K562 (cell line): ENCODE measurements around the gene UBALD2. TPM values are rescaled to one million over a fixed set of nuclear protein-coding genes. Genes with fewer than 3 reads are reported as not detected.

ENCODE experiments used
- ATAC-seq: fragments of 200-7000 bp; cut with Tn5 transposase; 3 replicates; pipeline ENCODE4 v1.9.1; 2020; ENCODE audit warnings: moderate library complexity
- BruUV-seq: library from RNA; stranded (reverse); fragments of 400-500 nt; replicated peaks from 2 replicates; lab custom pipeline; 2021; lab: Mats Ljungman, UMichigan
- CTCF ChIA-PET: fragments of 300-600 bp; formaldehyde crosslinking; extraction: SDS; loops from one replicate; lab custom pipeline; 2021; ENCODE audit warnings: low intra/inter-chr PET ratio; lab: Yijun Ruan, JAX
- POLR2A ChIA-PET: fragments of 300-600, 350-650 bp; sonication (Branson Sonifier 250); formaldehyde crosslinking; extraction: SDS; loops from one replicate; lab custom pipeline; 2021; ENCODE audit warnings: antibody characterized with exemption, inconsistent platforms; lab: Yijun Ruan, JAX
- DNase-seq, 4 experiments: peaks; one replicate each; pipeline versions ENCODE4 v3.0.0 to v3.0.0-alpha.2; 2011 to 2018; ENCODE audit warnings: low spot score in 3 of 4, mixed read lengths in 3 of 4; ENCODE audit errors: extremely low read depth in 1 of 4
- FAIRE-seq: peaks from 2 replicates; lab custom pipeline; 2011; peaks lifted over from hg19 to GRCh38; lab: Jason Lieb, UNC
- H2AFZ ChIP-seq: 2 replicates; pipeline ENCODE4 v1.6.0; 2011; ENCODE audit warnings: low read depth, low read length, control low read depth, inconsistent platforms
- H3K27ac ChIP-seq: fragments of 200-600 bp; 3 replicates; pipeline ENCODE4 v1.8.0; 2011; ENCODE audit warnings: low read depth, mild to moderate bottlenecking, control low read depth, inconsistent platforms, low read length, moderate library complexity, mixed read lengths; ENCODE audit errors: extremely low read depth
- H3K27me3 ChIP-seq, 2 experiments: fragments of 300-600 bp in 1 of 2; 2 replicates in 1 of 2; 3 replicates in 1 of 2; pipeline versions ENCODE4 v1.6.0 to v1.8.0; 2011; ENCODE audit warnings: inconsistent platforms in 2 of 2, low read length in 2 of 2, mild to moderate bottlenecking in 1 of 2, mixed read lengths in 1 of 2, moderate library complexity in 1 of 2; ENCODE audit not compliant: control insufficient read depth in 2 of 2, insufficient read depth in 2 of 2
- H3K36me3 ChIP-seq: fragments of 300-600 bp; 3 replicates; pipeline ENCODE4 v1.8.0; 2011; ENCODE audit warnings: mild to moderate bottlenecking, low read length, inconsistent platforms; ENCODE audit not compliant: control insufficient read depth, insufficient read depth
- H3K4me1 ChIP-seq, 2 experiments: fragments of 200-600 bp in 1 of 2; replicated peaks in 1 of 2; 2 replicates in 1 of 2; 3 replicates in 1 of 2; pipeline versions ENCODE4 v1.5.1 to v1.8.0; 2011; ENCODE audit warnings: inconsistent platforms in 2 of 2, low read length in 2 of 2, mild to moderate bottlenecking in 1 of 2, mixed read lengths in 1 of 2, moderate library complexity in 1 of 2; ENCODE audit not compliant: control insufficient read depth in 2 of 2, insufficient read depth in 2 of 2
- H3K4me2 ChIP-seq: 2 replicates; pipeline ENCODE4 v1.6.1; 2011; ENCODE audit warnings: low read length, control low read depth, inconsistent platforms, mixed read lengths; ENCODE audit not compliant: insufficient read depth
- H3K4me3 ChIP-seq: fragments of 200-600 bp; sonication (generic), shearing (Covaris generic); 2 replicates; pipeline ENCODE4 v1.5.1; 2016; ENCODE audit warnings: control low read depth, inconsistent platforms
- H3K79me2 ChIP-seq: fragments of 200-600 bp; 3 replicates; pipeline ENCODE4 v1.8.0; 2011; ENCODE audit warnings: low read length, inconsistent platforms; ENCODE audit not compliant: control insufficient read depth, insufficient read depth
- H3K9ac ChIP-seq, 2 experiments: 2 replicates each; pipeline versions ENCODE4 v1.6.0 to v1.6.1; 2011; ENCODE audit warnings: low read depth in 2 of 2, low read length in 2 of 2, control low read depth in 1 of 2, inconsistent platforms in 1 of 2, mild to moderate bottlenecking in 1 of 2, mixed read lengths in 1 of 2; ENCODE audit not compliant: insufficient read depth in 1 of 2
- H3K9me1 ChIP-seq: one replicate; pipeline ENCODE4 v1.6.0; 2011; ENCODE audit warnings: inconsistent platforms, mild to moderate bottlenecking, low read length, moderate library complexity; ENCODE audit not compliant: control insufficient read depth, insufficient read depth
- H3K9me3 ChIP-seq: replicated peaks from 2 replicates; pipeline ENCODE4 v1.5.1; 2011; ENCODE audit warnings: low read depth, low read length, inconsistent platforms; ENCODE audit not compliant: control insufficient read depth, insufficient read depth
- H4K20me1 ChIP-seq: replicated peaks from 2 replicates; pipeline ENCODE4 v1.6.1; 2011; ENCODE audit warnings: low read length, inconsistent platforms, mixed read lengths; ENCODE audit not compliant: control insufficient read depth, insufficient read depth
- ATF7 ChIP-seq: fragments of 450-650 bp; IDR thresholded peaks from 2 replicates; pipeline ENCODE4 v1.7.1; 2014; ENCODE audit warnings: mild to moderate bottlenecking, moderate library complexity
- CAMTA2 ChIP-seq: fragments of 250-450 bp; sonication (Bioruptor Pico); conservative IDR thresholded peaks from 2 replicates; pipeline ENCODE4 v1.5.1; 2022
- CBX2 ChIP-seq: fragments of 200-600 bp; sonication (generic); IDR thresholded peaks from one replicate; pipeline ENCODE4 v1.6.1; 2012; ENCODE audit warnings: mild to moderate bottlenecking, low read length, inconsistent platforms; ENCODE audit not compliant: insufficient read depth, poor library complexity, severe bottlenecking
- CCAR2 ChIP-seq: fragments of 200-400 bp; formaldehyde crosslinking; IDR thresholded peaks from 2 replicates; pipeline ENCODE4 v1.6.1; 2017; ENCODE audit warnings: mild to moderate bottlenecking, low read depth, low read length
- CHD2 ChIP-seq: IDR thresholded peaks from 2 replicates; pipeline ENCODE4 v1.6.1; 2011; ENCODE audit warnings: low read depth, low read length
- HNRNPUL1 ChIP-seq: fragments of 200-400 bp; formaldehyde crosslinking; IDR thresholded peaks from 2 replicates; pipeline ENCODE4 v1.6.1; 2017; ENCODE audit warnings: low read length
- HOXB6 ChIP-seq: fragments of 250-450 bp; sonication (Bioruptor Pico); IDR thresholded peaks from 2 replicates; pipeline ENCODE4 v1.5.1; 2022; ENCODE audit warnings: mild to moderate bottlenecking, borderline replicate concordance
- JUND ChIP-seq, 2 experiments: IDR thresholded peaks; 2 replicates in 1 of 2; 3 replicates in 1 of 2; pipeline ENCODE4 v1.6.1; 2011; ENCODE audit warnings: borderline replicate concordance in 2 of 2, low read depth in 2 of 2, low read length in 2 of 2, improper control_type of control experiment in 1 of 2, missing biosample characterization in 1 of 2, missing genetic modification characterization in 1 of 2, missing genetic modification reagents in 1 of 2
- KAT8 ChIP-seq: fragments of 450-650 bp; IDR thresholded peaks from 2 replicates; pipeline ENCODE4 v1.6.1; 2016; ENCODE audit warnings: low read depth, mild to moderate bottlenecking
- RBBP5 ChIP-seq: fragments of 200-600 bp; sonication (generic); IDR thresholded peaks from 2 replicates; pipeline ENCODE4 v1.6.1; 2012; ENCODE audit warnings: borderline replicate concordance, mild to moderate bottlenecking, low read length, control low read depth, inconsistent platforms; ENCODE audit not compliant: insufficient read depth, poor library complexity, severe bottlenecking
- TRIM24 ChIP-seq, 2 experiments: fragments of 450-650 bp; IDR thresholded peaks; 2 replicates each; pipeline ENCODE4 v1.6.1; 2016
- ZNF589 ChIP-seq: fragments of 200-800 bp; sonication (Bioruptor generic); IDR thresholded peaks from 2 replicates; pipeline ENCODE4 v1.6.1; 2016; ENCODE audit warnings: low read depth, missing genetic modification characterization, missing compliant biosample characterization
- ZSCAN29 ChIP-seq: fragments of 450-650 bp; IDR thresholded peaks from 2 replicates; pipeline ENCODE4 v1.6.1; 2017
- WGBS: fragments of 100-300 bp; shearing (Covaris generic); methylation state at CpG from one replicate; pipeline ENCODE4 v1.1.6; 2016; ENCODE audit warnings: low coverage, mixed read lengths; ENCODE audit not compliant: insufficient coverage; ENCODE audit errors: missing lambda C conversion rate; 5-methylcytosine and 5-hydroxymethylcytosine counted together
- in situ Hi-C: fragments of 300-500 bp; cut with MboI; formaldehyde crosslinking; loops from 4 replicates; pipeline ENCODE4 v1.15.0; 2018; ENCODE audit warnings: inconsistent platforms, mixed read lengths
- intact Hi-C: fragments of 100-400 bp; cut with micrococcal nuclease; formaldehyde crosslinking; loops from 2 replicates; pipeline ENCODE4 v1.14.2; 2022
- polyA plus RNA-seq, 8 experiments: library from polyadenylated mRNA; depleted of rRNA in 4 of 8; stranded (reverse) in 5 of 8; unstranded in 3 of 8; fragments of >200 nt; fragmentation: Nextera tagmentation in 2 of 8; fragmentation: Illumina TruSeq in 1 of 8; extraction: Ambion mirVana in 2 of 8; extraction: Trizol in 1 of 8; gene quantifications; 2 replicates each; pipeline versions ENCODE4 v1.2.1 to v1.2.3, GENCODE V29; 2011 to 2014; ENCODE audit warnings: inconsistent platforms in 1 of 8, missing spikeins in 1 of 8
- total RNA-seq, 7 experiments: library from RNA; depleted of rRNA in 6 of 7; stranded (reverse); fragments of >200 nt in 6 of 7; fragmentation: Illumina TruSeq in 2 of 7; extraction: Trizol in 2 of 7; gene quantifications; 2 replicates each; pipeline versions ENCODE4 v1.2.1 to v1.2.3, GENCODE V29; 2011 to 2021; ENCODE audit warnings: low replicate concordance in 1 of 7
- TF ChIP-seq, protein P1 (sequence below): sonication (generic); formaldehyde crosslinking; IDR thresholded peaks from 2 replicates; pipeline ENCODE4 v1.8.1; 2023; ENCODE audit warnings: mild to moderate bottlenecking, missing genetic modification reagents, moderate library complexity
- TF ChIP-seq, protein P2 (sequence below): fragments of 250-450 bp; sonication (Bioruptor Pico); IDR thresholded peaks from 2 replicates; pipeline ENCODE4 v1.4.0; 2020
- TF ChIP-seq, protein P3 (sequence below): sonication (generic); formaldehyde crosslinking; IDR thresholded peaks from 2 replicates; pipeline ENCODE4 v1.8.1; 2023; ENCODE audit warnings: mild to moderate bottlenecking, missing genetic modification reagents

Gene UBALD2
- total and polyA plus RNA-seq, 9 of the 15 experiments (the other 6 are each of a cell fraction or from before 2014, with no cell fraction given): 2.3 to 94.1 (median 25.3) TPM

DNA sequence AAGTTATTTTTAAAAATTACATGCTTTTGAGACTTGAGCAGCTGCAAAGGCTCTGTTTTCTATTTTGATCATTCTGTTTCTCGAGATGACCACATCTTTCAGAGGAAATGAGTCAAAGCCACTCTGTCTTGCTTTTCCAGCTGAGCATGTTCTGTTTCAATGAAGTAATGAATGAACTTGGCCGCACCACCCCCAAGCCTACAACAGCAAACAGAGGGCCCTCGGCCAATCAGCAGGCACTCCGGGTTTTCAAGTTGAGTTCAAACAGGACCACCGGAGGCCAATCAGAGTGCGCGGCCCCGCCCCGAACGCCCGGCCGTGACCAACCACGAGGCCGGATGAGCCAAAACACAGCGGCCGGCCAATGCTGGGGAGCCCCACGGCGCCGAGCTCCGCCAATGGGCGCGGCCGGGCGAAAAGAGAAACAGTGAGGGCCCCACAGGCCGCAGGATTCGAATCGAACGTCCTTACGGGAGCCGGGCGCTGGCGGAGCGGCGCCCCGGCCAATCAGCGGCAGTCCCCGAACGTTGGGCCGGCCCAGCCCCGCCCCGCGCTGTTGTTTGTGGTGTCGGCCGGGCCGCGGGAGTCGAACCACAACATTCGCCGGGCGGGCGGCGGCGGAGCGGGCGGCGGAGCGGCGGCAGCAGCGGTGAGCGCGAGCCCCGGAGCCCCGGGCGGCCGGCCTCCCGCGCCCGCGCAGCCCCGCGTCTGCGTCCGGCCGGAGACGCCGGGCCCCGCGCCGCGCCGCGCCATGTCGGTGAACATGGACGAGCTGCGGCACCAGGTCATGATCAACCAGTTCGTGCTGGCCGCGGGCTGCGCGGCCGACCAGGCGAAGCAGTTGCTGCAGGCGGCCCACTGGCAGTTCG, at the start of gene UBALD2 (continued):
- TF ChIP-seq, protein P1, sequence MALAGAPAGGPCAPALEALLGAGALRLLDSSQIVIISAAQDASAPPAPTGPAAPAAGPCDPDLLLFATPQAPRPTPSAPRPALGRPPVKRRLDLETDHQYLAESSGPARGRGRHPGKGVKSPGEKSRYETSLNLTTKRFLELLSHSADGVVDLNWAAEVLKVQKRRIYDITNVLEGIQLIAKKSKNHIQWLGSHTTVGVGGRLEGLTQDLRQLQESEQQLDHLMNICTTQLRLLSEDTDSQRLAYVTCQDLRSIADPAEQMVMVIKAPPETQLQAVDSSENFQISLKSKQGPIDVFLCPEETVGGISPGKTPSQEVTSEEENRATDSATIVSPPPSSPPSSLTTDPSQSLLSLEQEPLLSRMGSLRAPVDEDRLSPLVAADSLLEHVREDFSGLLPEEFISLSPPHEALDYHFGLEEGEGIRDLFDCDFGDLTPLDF: 0 out of 2 replicates have a peak, but pooled peaks have one; percentile 37
- peak; percentile 85 for TF ChIP-seq CHD2
- TF ChIP-seq RBBP5: peak; percentile 70
- TF ChIP-seq, protein P2, sequence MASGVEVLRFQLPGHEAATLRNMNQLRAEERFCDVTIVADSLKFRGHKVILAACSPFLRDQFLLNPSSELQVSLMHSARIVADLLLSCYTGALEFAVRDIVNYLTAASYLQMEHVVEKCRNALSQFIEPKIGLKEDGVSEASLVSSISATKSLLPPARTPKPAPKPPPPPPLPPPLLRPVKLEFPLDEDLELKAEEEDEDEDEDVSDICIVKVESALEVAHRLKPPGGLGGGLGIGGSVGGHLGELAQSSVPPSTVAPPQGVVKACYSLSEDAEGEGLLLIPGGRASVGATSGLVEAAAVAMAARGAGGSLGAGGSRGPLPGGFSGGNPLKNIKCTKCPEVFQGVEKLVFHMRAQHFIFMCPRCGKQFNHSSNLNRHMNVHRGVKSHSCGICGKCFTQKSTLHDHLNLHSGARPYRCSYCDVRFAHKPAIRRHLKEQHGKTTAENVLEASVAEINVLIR (CRISPR knock-in tag): 0 out of 2 replicates have a peak, but pooled peaks have one; percentile 39
- TF ChIP-seq CAMTA2 (CRISPR knock-in tag): no peak
- peak; percentile 94 for TF ChIP-seq ZSCAN29
- no peak for TF ChIP-seq CCAR2

DNA sequence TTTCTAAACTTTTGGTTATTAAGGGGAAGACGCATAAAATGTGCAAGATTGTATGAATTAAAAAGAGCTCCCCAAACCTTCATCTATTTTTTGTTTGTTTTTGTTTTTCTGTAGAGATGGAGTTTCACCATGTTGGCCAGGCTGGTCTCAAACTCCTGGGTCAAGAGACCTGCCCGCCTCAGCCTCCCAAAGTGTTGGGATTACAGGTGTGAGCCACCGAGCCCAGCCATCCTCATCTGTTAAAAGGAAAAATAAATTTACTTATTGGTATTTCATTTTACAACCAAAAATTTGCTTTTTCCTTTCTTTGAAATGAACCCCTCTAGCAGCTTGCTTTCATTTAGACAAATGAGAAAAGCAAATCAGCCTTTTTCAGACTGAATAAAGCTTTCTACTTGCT, 48.1 kb upstream of the UBALD2 start:
- ChIA-PET CTCF (no interaction called here), POLR2A (interaction anchor here (0.7 to 2.8 kb wide), 9 partner anchors 9 to 54 kb away, joined by 3 to 15 read pairs (median 3); no protein-coding TSS in a partner anchor)
- Histone ChIP-seq H3K9ac (peak overlapping the region in 1 of 2 experiments; percentile 39; a peak in 1 of 4 replicates), H4K20me1 (no peaks in the 10 kb centered on the region), H3K4me3 (no peak overlapping the region), H3K4me1 (peaks cover 4 to 22% of the 10 kb centered on the region in 2 experiments; a peak in 4 of 5 replicates), H3K36me3 (peaks cover 2% of the 10 kb centered on the region; the same call in 1 of the 3 replicates), H3K27ac (peak overlapping the region; percentile 54), H2AFZ (peak overlapping the region; percentile 63), H3K79me2 (peaks cover 59% of the 10 kb centered on the region), H3K9me3 (no peaks in the 10 kb centered on the region), H3K4me2 (peak overlapping the region; percentile 53; the same call in 1 of the 2 replicates), H3K9me1 (no peaks in the 10 kb centered on the region), H3K27me3 (no peaks in the 10 kb centered on the region)
- WGBS: 91% methylated on average over 3 of the region's 3 CpGs
- no TSS peak for BruUV-seq
- DNase-seq (no peak), FAIRE-seq (no peak), ATAC-seq (no peak)
- intact Hi-C loops (no loop called here), in situ Hi-C loops (no loop called here)
- no peak for TF ChIP-seq ATF7
- no peak for TF ChIP-seq CBX2
- no peak for TF ChIP-seq ZNF589
- TF ChIP-seq KAT8: no peak
- TF ChIP-seq, protein P3, sequence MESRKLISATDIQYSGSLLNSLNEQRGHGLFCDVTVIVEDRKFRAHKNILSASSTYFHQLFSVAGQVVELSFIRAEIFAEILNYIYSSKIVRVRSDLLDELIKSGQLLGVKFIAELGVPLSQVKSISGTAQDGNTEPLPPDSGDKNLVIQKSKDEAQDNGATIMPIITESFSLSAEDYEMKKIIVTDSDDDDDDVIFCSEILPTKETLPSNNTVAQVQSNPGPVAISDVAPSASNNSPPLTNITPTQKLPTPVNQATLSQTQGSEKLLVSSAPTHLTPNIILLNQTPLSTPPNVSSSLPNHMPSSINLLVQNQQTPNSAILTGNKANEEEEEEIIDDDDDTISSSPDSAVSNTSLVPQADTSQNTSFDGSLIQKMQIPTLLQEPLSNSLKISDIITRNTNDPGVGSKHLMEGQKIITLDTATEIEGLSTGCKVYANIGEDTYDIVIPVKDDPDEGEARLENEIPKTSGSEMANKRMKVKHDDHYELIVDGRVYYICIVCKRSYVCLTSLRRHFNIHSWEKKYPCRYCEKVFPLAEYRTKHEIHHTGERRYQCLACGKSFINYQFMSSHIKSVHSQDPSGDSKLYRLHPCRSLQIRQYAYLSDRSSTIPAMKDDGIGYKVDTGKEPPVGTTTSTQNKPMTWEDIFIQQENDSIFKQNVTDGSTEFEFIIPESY (CRISPR knock-in tag): no peak
- TF ChIP-seq TRIM24 (IDR thresholded peaks at IDR 0.05): no peak
- no peak for TF ChIP-seq HNRNPUL1
- TF ChIP-seq HOXB6 (CRISPR knock-in tag): no peak
- no peak for TF ChIP-seq JUND (IDR thresholded peaks at IDR 0.05; ENCODE audit: borderline replicate concordance, low read depth, low read length)
- no peak for TF ChIP-seq JUND (tag; IDR thresholded peaks at IDR 0.05; ENCODE audit: borderline replicate concordance, low read depth, low read length)
